ENCODE results near the gene COL9A2.
A peak's percentile ranks its signal among the peaks of the same experiment; 100 is the strongest.

GRCh38 chr1:40344597-40344996 is 27.5 kb upstream of the COL9A2 start:
- TF ChIP-seq CTCF (IDR thresholded peaks at IDR 0.05) (no peak), EP300 (IDR thresholded peaks at IDR 0.05; ENCODE audit: low read depth) (no peak), POLR2A (IDR thresholded peaks at IDR 0.05) (peak; percentile 10)
